Type B pancreatic cell (in vitro differentiated cells): ENCODE data around the gene SEC24D. TPM values are rescaled to one million over a fixed set of nuclear protein-coding genes. Genes with fewer than 3 reads are reported as not detected.

Source experiments
- DNase-seq: peaks from one replicate; pipeline ENCODE4 v3.0.0; 2021; ENCODE audit warnings: mixed read lengths; ENCODE audit not compliant: unreplicated experiment; ENCODE audit errors: extremely low spot score
- H3K27ac Mint-ChIP-seq: 2 replicates; pipeline ENCODE4 v1.8.0; 2021; ENCODE audit warnings: mild to moderate bottlenecking, mixed read lengths
- H3K27me3 Mint-ChIP-seq: 2 replicates; pipeline ENCODE4 v1.8.0; 2021; ENCODE audit warnings: mixed read lengths
- H3K36me3 Mint-ChIP-seq: 2 replicates; pipeline ENCODE4 v1.8.0; 2021; ENCODE audit warnings: mixed read lengths
- H3K4me1 Mint-ChIP-seq: one replicate; pipeline ENCODE4 v1.8.0; 2021; ENCODE audit warnings: mixed read lengths; ENCODE audit not compliant: unreplicated experiment
- H3K4me3 Mint-ChIP-seq: 2 replicates; pipeline ENCODE4 v1.8.0; 2021; ENCODE audit warnings: mild to moderate bottlenecking, mixed read lengths
- H3K9me3 Mint-ChIP-seq: 2 replicates; pipeline ENCODE4 v1.8.0; 2021; ENCODE audit warnings: mixed read lengths
- CTCF ChIP-seq: fragments of 200-600 bp; sonication (generic); conservative IDR thresholded peaks from 2 replicates; pipeline ENCODE4 v1.5.0; 2021; ENCODE audit warnings: antibody characterized with exemption, mild to moderate bottlenecking
- total RNA-seq: library from RNA; stranded (reverse); gene quantifications from 2 replicates; pipeline ENCODE4 v1.2.1, GENCODE V29; 2021; ENCODE audit warnings: low replicate concordance

The SEC24D gene
- total RNA-seq, 1 donor from 2014 or later, result 53.9 TPM

GRCh38 chr4:118741301-118741855 lies 94.5 kb downstream of the SEC24D start:
- no peaks in the 10 kb centered on the region for H3K27me3 Mint-ChIP-seq
- peaks cover 12% of the 10 kb centered on the region for H3K4me1 Mint-ChIP-seq
- H3K4me3 Mint-ChIP-seq, result no peak overlapping the region
- H3K27ac Mint-ChIP-seq, result peak overlapping the region; percentile 3
- no peak for DNase-seq
- no peaks in the 10 kb centered on the region for H3K9me3 Mint-ChIP-seq
- no peak for TF ChIP-seq CTCF
- H3K36me3 Mint-ChIP-seq, result peaks cover 15% of the 10 kb centered on the region

- Mint-ChIP-seq H3K27ac (no peak overlapping the region), H3K36me3 (peaks cover 15% of the 10 kb centered on the region)
Measured at GRCh38 chr4:118740869-118741268, 95.1 kb downstream of the SEC24D start.

GRCh38 chr4:118739022-118739713 lies 96.8 kb downstream of the SEC24D start:
- Mint-ChIP-seq H3K4me3 (no peak overlapping the region), H3K27ac (no peak overlapping the region), H3K4me1 (peaks cover 9% of the 10 kb centered on the region)

More at GRCh38 chr4:118740869-118741268, 95.1 kb downstream of the SEC24D start:
- TF ChIP-seq CTCF, result peak; percentile 79
- no peak for DNase-seq
- H3K27me3 Mint-ChIP-seq, result no peaks in the 10 kb centered on the region
- peaks cover 9% of the 10 kb centered on the region for H3K4me1 Mint-ChIP-seq
- no peaks in the 10 kb centered on the region for H3K9me3 Mint-ChIP-seq
- no peak overlapping the region for H3K4me3 Mint-ChIP-seq

GRCh38 chr4:118738090-118738489 lies 97.8 kb downstream of the SEC24D start:
- peaks cover 17% of the 10 kb centered on the region for H3K36me3 Mint-ChIP-seq
- peaks cover 9% of the 10 kb centered on the region for H3K4me1 Mint-ChIP-seq
- H3K9me3 Mint-ChIP-seq, result no peaks in the 10 kb centered on the region
- DNase-seq, result no peak
- H3K27me3 Mint-ChIP-seq, result no peaks in the 10 kb centered on the region
- TF ChIP-seq CTCF, result no peak
- H3K27ac Mint-ChIP-seq, result no peak overlapping the region
- no peak overlapping the region for H3K4me3 Mint-ChIP-seq

More at GRCh38 chr4:118739022-118739713, 96.8 kb downstream of the SEC24D start:
- no peak for TF ChIP-seq CTCF
- Mint-ChIP-seq H3K36me3 (peaks cover 21% of the 10 kb centered on the region), H3K27me3 (no peaks in the 10 kb centered on the region), H3K9me3 (no peaks in the 10 kb centered on the region)
- DNase-seq, result no peak

- Mint-ChIP-seq H3K27ac (peak overlapping the region; percentile 29), H3K4me1 (peaks cover 6% of the 10 kb centered on the region), H3K4me3 (no peak overlapping the region), H3K9me3 (no peaks in the 10 kb centered on the region), H3K27me3 (no peaks in the 10 kb centered on the region), H3K36me3 (peaks cover 13% of the 10 kb centered on the region)
- DNase-seq, result no peak
- no peak for TF ChIP-seq CTCF
Measured at GRCh38 chr4:118736900-118737299, 99.0 kb downstream of the SEC24D start.
